ENCODE results near the gene TNNI3K. TPM values are rescaled to one million over a fixed set of nuclear protein-coding genes. Genes with fewer than 3 reads are reported as not detected.

TNNI3K gene
- polyA plus RNA-seq, 1 donor (not counting 4 experiments of a cell fraction or from before 2014, with no cell fraction given): 0.41 TPM

- DNase-seq (ENCODE audit: low read depth, low spot score) (no peak), FAIRE-seq (no peak)
- H3K9me3 ChIP-seq (ENCODE audit: control insufficient read depth, low read depth, low read length): no peaks in the 10 kb centered on the region
- no peak overlapping the region for H3K9ac ChIP-seq (ENCODE audit: control insufficient read depth, extremely low read depth, insufficient read depth, low read length)
- H3K9me1 ChIP-seq (ENCODE audit: control insufficient read depth, extremely low read depth, insufficient read depth, low read length): no peaks in the 10 kb centered on the region
- no peaks in the 10 kb centered on the region for H3K79me2 ChIP-seq (ENCODE audit: control insufficient read depth, insufficient read depth, low read length)
- no peaks in the 10 kb centered on the region for H3K27me3 ChIP-seq (ENCODE audit: control insufficient read depth, extremely low read depth, insufficient read depth, low read length)
- no peak overlapping the region for H3K4me3 ChIP-seq (ENCODE audit: control insufficient read depth in 2 of 3, extremely low read depth in 1 of 3, insufficient read depth in 2 of 3, low read depth in 1 of 3, low read length in 3 of 3)
- no peak for TF ChIP-seq CTCF (optimal IDR thresholded peaks at IDR 0.05 in 1 of 3, IDR thresholded peaks at IDR 0.05 in 1 of 3, conservative IDR thresholded peaks at IDR 0.05 in 1 of 3; ENCODE audit: extremely low read depth in 1 of 3, insufficient read depth in 2 of 3, low read length in 3 of 3)
- TF ChIP-seq EZH2 (IDR thresholded peaks at IDR 0.05; ENCODE audit: low read length): no peak
- no peaks in the 10 kb centered on the region for H4K20me1 ChIP-seq (ENCODE audit: control insufficient read depth, extremely low read depth, insufficient read depth, low read length)
- dilution Hi-C loops (cut with MboI; ENCODE audit: extremely low pct_ligation_motif_present, low sequenced_read_pairs): no loop called here
- H3K4me1 ChIP-seq (ENCODE audit: control insufficient read depth, extremely low read depth, insufficient read depth, low read length): no peaks in the 10 kb centered on the region
- no peak overlapping the region for H2AFZ ChIP-seq (ENCODE audit: control insufficient read depth, low read length)
- H3K27ac ChIP-seq (ENCODE audit: control insufficient read depth, insufficient read depth, low read length): no peak overlapping the region
- no peaks in the 10 kb centered on the region for H3K36me3 ChIP-seq (ENCODE audit: control insufficient read depth in 2 of 2, extremely low read depth in 1 of 2, insufficient read depth in 2 of 2, low read length in 2 of 2)
- H3K4me2 ChIP-seq (ENCODE audit: control insufficient read depth, extremely low read depth, insufficient read depth, low read depth, low read length): no peak overlapping the region
Observed at GRCh38 chr1:74419611-74420010, 184.4 kb downstream of the TNNI3K start.

- no peak overlapping the region for H3K9ac ChIP-seq (ENCODE audit: control insufficient read depth, extremely low read depth, insufficient read depth, low read length)
- FAIRE-seq (no peak), DNase-seq (ENCODE audit: low read depth, low spot score) (no peak)
- H3K4me2 ChIP-seq (ENCODE audit: control insufficient read depth, extremely low read depth, insufficient read depth, low read depth, low read length): no peak overlapping the region
- H3K4me1 ChIP-seq (ENCODE audit: control insufficient read depth, extremely low read depth, insufficient read depth, low read length): no peaks in the 10 kb centered on the region
- H4K20me1 ChIP-seq (ENCODE audit: control insufficient read depth, extremely low read depth, insufficient read depth, low read length): no peaks in the 10 kb centered on the region
- no peak overlapping the region for H3K4me3 ChIP-seq (ENCODE audit: control insufficient read depth in 2 of 3, extremely low read depth in 1 of 3, insufficient read depth in 2 of 3, low read depth in 1 of 3, low read length in 3 of 3)
- H3K79me2 ChIP-seq (ENCODE audit: control insufficient read depth, insufficient read depth, low read length): no peaks in the 10 kb centered on the region
- no peak for TF ChIP-seq CTCF (optimal IDR thresholded peaks at IDR 0.05 in 1 of 3, IDR thresholded peaks at IDR 0.05 in 1 of 3, conservative IDR thresholded peaks at IDR 0.05 in 1 of 3; ENCODE audit: extremely low read depth in 1 of 3, insufficient read depth in 2 of 3, low read length in 3 of 3)
- TF ChIP-seq EZH2 (IDR thresholded peaks at IDR 0.05; ENCODE audit: low read length): no peak
- H3K27me3 ChIP-seq (ENCODE audit: control insufficient read depth, extremely low read depth, insufficient read depth, low read length): no peaks in the 10 kb centered on the region
- H3K9me1 ChIP-seq (ENCODE audit: control insufficient read depth, extremely low read depth, insufficient read depth, low read length): no peaks in the 10 kb centered on the region
- no peaks in the 10 kb centered on the region for H3K9me3 ChIP-seq (ENCODE audit: control insufficient read depth, low read depth, low read length)
- dilution Hi-C loops (cut with MboI; ENCODE audit: extremely low pct_ligation_motif_present, low sequenced_read_pairs): no loop called here
- H2AFZ ChIP-seq (ENCODE audit: control insufficient read depth, low read length): no peak overlapping the region
- H3K27ac ChIP-seq (ENCODE audit: control insufficient read depth, insufficient read depth, low read length): no peak overlapping the region
- H3K36me3 ChIP-seq (ENCODE audit: control insufficient read depth in 2 of 2, extremely low read depth in 1 of 2, insufficient read depth in 2 of 2, low read length in 2 of 2): no peaks in the 10 kb centered on the region
Observed at GRCh38 chr1:74420467-74420866, 185.3 kb downstream of the TNNI3K start.
